ENCODE results near the gene IGF2BP1.
"Not testable (repeated sequence)": the region's sequence is repeated elsewhere in the genome, so short reads cannot be mapped to it uniquely, and the experiment has no call there.

Gene IGF2BP1

GRCh38 chr17:49018748-49019147 is 21.6 kb downstream of the IGF2BP1 start:
- DNase-seq (ENCODE audit: low read depth in 3 of 3), result no peak

GRCh38 chr17:49020609-49021008 is 23.4 kb downstream of the IGF2BP1 start:
- DNase-seq (ENCODE audit: low read depth in 3 of 3), result no peak

- no peak for DNase-seq (ENCODE audit: low read depth in 3 of 3)
Observed at GRCh38 chr17:49021095-49021767, 24.0 kb downstream of the IGF2BP1 start.

- no peak for DNase-seq (ENCODE audit: low read depth in 3 of 3)
Observed at GRCh38 chr17:49021768-49022103, 24.6 kb downstream of the IGF2BP1 start.

GRCh38 chr17:49022391-49022941 is 25.3 kb downstream of the IGF2BP1 start:
- DNase-seq (ENCODE audit: low read depth in 3 of 3), result no peak

GRCh38 chr17:49024523-49024922 is 27.3 kb downstream of the IGF2BP1 start:
- DNase-seq (ENCODE audit: low read depth in 3 of 3), result no peak

- not testable (repeated sequence) for DNase-seq (ENCODE audit: low read depth in 3 of 3)
Observed at GRCh38 chr17:49026447-49026846, 29.3 kb downstream of the IGF2BP1 start.

GRCh38 chr17:49028271-49028670 is 31.1 kb downstream of the IGF2BP1 start:
- no peak for DNase-seq (ENCODE audit: low read depth in 3 of 3)

GRCh38 chr17:49029801-49030200 is 32.6 kb downstream of the IGF2BP1 start:
- no peak for DNase-seq (ENCODE audit: low read depth in 3 of 3)

- peak in 2 of 3 experiments; percentile 19 to 29 for DNase-seq (ENCODE audit: low read depth in 3 of 3)
Observed at GRCh38 chr17:49031965-49032928, 35.1 kb downstream of the IGF2BP1 start.

GRCh38 chr17:49035470-49036269 is 38.5 kb downstream of the IGF2BP1 start:
- peak in 1 of 3 experiments; percentile 29 for DNase-seq (ENCODE audit: low read depth in 3 of 3)

GRCh38 chr17:49036270-49036626 is 39.1 kb downstream of the IGF2BP1 start:
- DNase-seq (ENCODE audit: low read depth in 3 of 3), result no peak

GRCh38 chr17:49038138-49038537 is 41.0 kb downstream of the IGF2BP1 start:
- DNase-seq (ENCODE audit: low read depth in 3 of 3), result no peak

GRCh38 chr17:49038544-49038943 is 41.4 kb downstream of the IGF2BP1 start:
- no peak for DNase-seq (ENCODE audit: low read depth in 3 of 3)

GRCh38 chr17:49039518-49039917 is 42.3 kb downstream of the IGF2BP1 start:
- DNase-seq (ENCODE audit: low read depth in 3 of 3), result not testable (repeated sequence)

- DNase-seq (ENCODE audit: low read depth in 3 of 3), result no peak
Observed at GRCh38 chr17:49041527-49041926, 44.3 kb downstream of the IGF2BP1 start.

- DNase-seq (ENCODE audit: low read depth in 3 of 3), result no peak
Observed at GRCh38 chr17:49045376-49045775, 48.2 kb downstream of the IGF2BP1 start.

- DNase-seq (ENCODE audit: low read depth in 3 of 3), result no peak
Observed at GRCh38 chr17:49046912-49047311, 49.7 kb downstream of the IGF2BP1 start.

- no peak for DNase-seq (ENCODE audit: low read depth in 3 of 3)
Observed at GRCh38 chr17:49049265-49049664, 52.1 kb downstream of the IGF2BP1 start.

GRCh38 chr17:49050611-49051010 is 53.4 kb downstream of the IGF2BP1 start:
- no peak for DNase-seq (ENCODE audit: low read depth in 3 of 3)

- DNase-seq (ENCODE audit: low read depth in 3 of 3), result no peak
Observed at GRCh38 chr17:49051269-49051668, 54.1 kb downstream of the IGF2BP1 start.

Measured in stimulated activated CD4-positive, alpha-beta T cell treated with anti-CD3 and anti-CD28 coated beads, TNF-alpha, amount 100 ng/mL, for 24 hours (primary cell).